Naive thymus-derived CD4-positive, alpha-beta T cell (primary cell): ENCODE results near the gene GADD45GIP1. TPM values are rescaled to one million over a fixed set of nuclear protein-coding genes. Genes with fewer than 3 reads are reported as not detected.

Experiments
- ATAC-seq: fragments of 150-1000 bp; cut with Tn5 transposase; 2 replicates; pipeline ENCODE4 v1.10.0; 2021; ENCODE audit warnings: mild to moderate bottlenecking, moderate library complexity
- CTCF ChIA-PET: fragments of 350-600 bp; sonication (Branson Sonifier 250); formaldehyde crosslinking; loops from one replicate; lab custom pipeline; 2021; ENCODE audit warnings: antibody characterized with exemption; lab: Charles Lee
- POLR2A ChIA-PET: fragments of 350-600 bp; sonication (Branson Sonifier 250); formaldehyde crosslinking; loops from one replicate; lab custom pipeline; 2021; ENCODE audit warnings: antibody characterized with exemption, inconsistent platforms; lab: Charles Lee
- DNase-seq, 9 donors: peaks; one replicate each; pipeline versions ENCODE4 v3.0.0 to v3.0.0-alpha.2; 2020 to 2022; ENCODE audit warnings: mixed read lengths in 1 of 9
- H3K27ac ChIP-seq: one replicate; pipeline ENCODE4 v1.7.0; 2013; ENCODE audit warnings: mild to moderate bottlenecking, low read depth, low read length, moderate library complexity
- H3K27me3 ChIP-seq, 2 donors: one replicate each; pipeline ENCODE4 v1.7.0; 2013; ENCODE audit warnings: low read length in 2 of 2, mild to moderate bottlenecking in 2 of 2, moderate library complexity in 2 of 2; ENCODE audit not compliant: control insufficient read depth in 2 of 2, insufficient read depth in 2 of 2
- H3K36me3 ChIP-seq, 3 experiments: 1 replicate in 2 of 3; 2 replicates in 1 of 3; pipeline ENCODE4 v1.7.0; 2013; ENCODE audit warnings: low read length in 3 of 3, mild to moderate bottlenecking in 3 of 3, moderate library complexity in 1 of 3; ENCODE audit not compliant: insufficient read depth in 3 of 3, control insufficient read depth in 2 of 3
- H3K4me1 ChIP-seq, 2 donors: one replicate each; pipeline ENCODE4 v1.7.0; 2013; ENCODE audit warnings: low read length in 2 of 2, mild to moderate bottlenecking in 2 of 2, moderate library complexity in 1 of 2; ENCODE audit not compliant: control insufficient read depth in 2 of 2, insufficient read depth in 2 of 2
- H3K4me3 ChIP-seq: 2 replicates; pipeline ENCODE4 v1.7.0; 2013; ENCODE audit warnings: mild to moderate bottlenecking, low read length
- H3K9me3 ChIP-seq, 3 experiments: 1 replicate in 2 of 3; 2 replicates in 1 of 3; pipeline ENCODE4 v1.7.0; 2013; ENCODE audit warnings: low read length in 3 of 3; ENCODE audit not compliant: control insufficient read depth in 2 of 3
- H3K27ac Mint-ChIP-seq, 9 donors: one replicate each; pipeline ENCODE4 v1.8.0; 2020 to 2022; ENCODE audit warnings: mixed read lengths in 9 of 9, mild to moderate bottlenecking in 8 of 9, moderate library complexity in 5 of 9, inconsistent platforms in 2 of 9
- H3K27me3 Mint-ChIP-seq, 5 donors: one replicate each; pipeline ENCODE4 v1.8.0; 2021 to 2022; ENCODE audit warnings: mixed read lengths in 5 of 5, mild to moderate bottlenecking in 1 of 5
- H3K36me3 Mint-ChIP-seq, 5 donors: one replicate each; pipeline ENCODE4 v1.8.0; 2020 to 2022; ENCODE audit warnings: mixed read lengths in 5 of 5, mild to moderate bottlenecking in 3 of 5, inconsistent platforms in 1 of 5
- H3K4me1 Mint-ChIP-seq, 7 donors: one replicate each; pipeline ENCODE4 v1.8.0; 2020 to 2022; ENCODE audit warnings: mixed read lengths in 7 of 7, mild to moderate bottlenecking in 3 of 7, inconsistent platforms in 1 of 7
- H3K4me3 Mint-ChIP-seq, 10 donors: one replicate each; pipeline ENCODE4 v1.8.0; 2020 to 2022; ENCODE audit warnings: mild to moderate bottlenecking in 10 of 10, mixed read lengths in 10 of 10, moderate library complexity in 6 of 10, inconsistent platforms in 2 of 10
- H3K9me3 Mint-ChIP-seq, 11 donors: one replicate each; pipeline ENCODE4 v1.8.0; 2020 to 2022; ENCODE audit warnings: mixed read lengths in 11 of 11, mild to moderate bottlenecking in 4 of 11, inconsistent platforms in 1 of 11, moderate library complexity in 1 of 11
- intact Hi-C, 2 donors: fragments of 100-400 bp; cut with micrococcal nuclease; formaldehyde crosslinking; loops; one replicate each; pipeline ENCODE4 v1.15.1; 2023
- polyA plus RNA-seq, 2 donors: library from polyadenylated mRNA; unstranded; fragments of 300-500 nt; fragmentation: Illumina TruSeq; gene quantifications; one replicate each; pipeline ENCODE4 v1.2.3, GENCODE V29; 2021
- total RNA-seq, 6 experiments: library from RNA in 5 of 6; stranded (reverse) in 5 of 6; gene quantifications; 1 replicate in 5 of 6; 2 replicates in 1 of 6; pipeline ENCODE4 v1.2.3 and lab custom pipeline; 2021 to 2026

Gene GADD45GIP1
- total and polyA plus RNA-seq, 7 experiments from 2014 or later = 8.5 to 60.3 (median 14.2) TPM

DNA sequence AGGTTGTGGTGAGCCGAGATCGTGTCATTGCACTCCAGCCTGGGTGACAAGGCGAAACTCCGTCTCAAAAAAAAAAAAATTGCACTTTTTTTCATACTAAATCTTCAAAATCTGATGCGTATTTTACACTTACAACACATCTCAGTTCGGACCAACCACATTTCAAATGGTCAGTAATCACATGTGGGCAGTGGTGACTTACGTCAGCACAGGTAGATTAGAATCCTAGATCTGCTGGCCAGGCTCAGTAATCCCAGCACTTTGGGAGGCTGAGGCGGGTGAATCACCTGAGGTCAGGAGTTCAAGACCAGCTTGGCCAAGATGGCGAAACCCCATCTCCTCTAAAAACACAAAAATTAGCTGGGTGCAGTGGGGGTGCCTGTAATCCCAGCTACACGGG lies 22.0 kb downstream of the GADD45GIP1 start:
- Mint-ChIP-seq H3K27ac (no peak overlapping the region), H3K4me3 (peak overlapping the region in 4 of 10 donors; percentile 29 to 48 (median 44)), H3K36me3 (peaks cover 7 to 28% (median 13%) of the 10 kb centered on the region in 5 donors), H3K4me1 (peaks cover 39 to 64% (median 55%) of the 10 kb centered on the region in 7 donors), H3K9me3 (peaks cover 0 to 4% (median 0%) of the 10 kb centered on the region in 11 donors), H3K27me3 (no peaks in the 10 kb centered on the region)
- ATAC-seq (no peak), DNase-seq (no peak)
- no peaks in the 10 kb centered on the region for H3K27me3 ChIP-seq
- intact Hi-C loops = loop anchor here (5.0 to 10.0 kb wide), 4 partner anchors 143 to 1430 kb away; partner anchors contain the start of genes JUNB (in 2 of the 2), TNPO2 (in 2 of the 2) and ZNF653 (in 1 of the 2)
- no peaks in the 10 kb centered on the region for H3K9me3 ChIP-seq
- peaks cover 1 to 27% (median 6%) of the 10 kb centered on the region in 3 experiments for H3K36me3 ChIP-seq
- H3K4me3 ChIP-seq = no peak overlapping the region
- no peak overlapping the region for H3K27ac ChIP-seq
- ChIA-PET POLR2A (interaction anchor here (0.9 to 2.8 kb wide), 3 partner anchors 9 to 44 kb away, joined by 5 to 21 read pairs (median 7); partner anchors contain the start of gene GCDH), CTCF (interaction anchor here (0.7 to 1.2 kb wide), 2 partner anchors 14 to 169 kb away, joined by 3 read pairs; no protein-coding TSS in a partner anchor)
- H3K4me1 ChIP-seq = peaks cover 33 to 39% of the 10 kb centered on the region in 2 donors

DNA sequence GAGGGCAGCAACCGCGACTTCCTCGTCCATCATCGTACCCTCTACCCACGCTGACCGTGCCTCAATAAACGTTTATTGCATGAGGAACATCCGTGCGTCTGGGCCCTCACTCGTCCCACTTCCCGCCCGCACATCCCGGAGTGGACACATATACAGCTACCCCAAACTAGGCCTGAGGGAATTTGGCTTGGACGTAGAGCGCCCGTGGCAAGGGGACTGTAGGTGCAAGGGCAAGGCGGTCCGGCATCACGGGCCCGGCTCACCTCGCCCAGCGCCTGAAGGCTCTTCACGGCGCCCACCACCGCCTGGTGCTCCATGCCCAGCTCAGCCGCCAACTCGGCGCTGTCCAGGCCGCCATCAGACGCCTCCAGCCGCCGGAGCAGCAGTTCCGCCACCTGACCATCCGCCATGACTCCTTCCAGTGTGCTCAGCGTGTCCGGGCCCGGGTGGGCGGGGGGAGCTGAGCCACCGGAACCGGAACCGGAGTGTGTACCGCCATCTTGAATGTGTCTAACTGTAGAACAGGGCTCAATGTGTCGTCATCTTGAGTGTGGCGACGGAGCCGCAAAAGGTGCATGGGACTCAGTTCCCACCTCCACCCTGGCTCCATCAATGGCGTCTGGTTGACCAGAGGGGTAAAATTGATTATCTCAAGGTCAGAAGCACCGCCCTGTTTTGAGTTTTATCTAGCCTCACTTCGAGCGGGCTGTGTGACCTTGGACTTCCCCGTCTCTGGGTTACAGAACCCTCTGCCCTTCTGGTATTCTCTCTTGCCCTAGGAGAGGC lies 23.5 kb downstream of the GADD45GIP1 start, which contains the start of gene FARSA:
TSS of gene FARSA (minus strand) at position 425 of the 786 bp plus-strand sequence. CDS start at position 410, 15 bp downstream.
- peak; percentile 61 to 89 (median 80) for DNase-seq
- peaks cover 0 to 18% (median 5%) of the 10 kb centered on the region in 5 donors for H3K36me3 Mint-ChIP-seq
- intact Hi-C loops = loop anchor here (1.0 to 10.0 kb wide), 8 partner anchors 12 to 1429 kb away; partner anchors contain the start of genes GCDH (in 2 of the 2), SYCE2 (in 2 of the 2), GADD45GIP1 (in 1 of the 2) and RAD23A (in 1 of the 2)
- peak within 1 kb of the TSS; percentile 88 to 99 (median 98) for H3K4me3 Mint-ChIP-seq
- Histone ChIP-seq H3K36me3 (peaks cover 0 to 28% (median 12%) of the 10 kb centered on the region in 3 experiments), H3K9me3 (no peaks in the 10 kb centered on the region), H3K27ac (peak within 1 kb of the TSS; percentile 76), H3K27me3 (no peaks in the 10 kb centered on the region), H3K4me1 (peaks cover 23 to 31% of the 10 kb centered on the region in 2 donors), H3K4me3 (peak within 1 kb of the TSS; percentile 96)
- ChIA-PET POLR2A (interaction anchor here (1.1 to 3.1 kb wide), 12 partner anchors 11 to 51 kb away, joined by 3 to 33 read pairs (median 6); partner anchors contain the start of genes GCDH, RAD23A and SYCE2), CTCF (interaction anchor here (1.0 to 1.9 kb wide), 4 partner anchors 12 to 85 kb away, joined by 3 to 5 read pairs (median 3); no protein-coding TSS in a partner anchor)
- H3K27ac Mint-ChIP-seq = peak within 1 kb of the TSS; percentile 88 to 96 (median 92)
- H3K4me1 Mint-ChIP-seq = peaks cover 27 to 56% (median 41%) of the 10 kb centered on the region in 7 donors
- H3K27me3 Mint-ChIP-seq = no peaks in the 10 kb centered on the region
- peaks cover 0 to 4% (median 0%) of the 10 kb centered on the region in 11 donors for H3K9me3 Mint-ChIP-seq
- ATAC-seq = peak; percentile 73

GRCh38 chr19:12932392-12933286 lies 24.4 kb downstream of the GADD45GIP1 start:
- H3K27ac Mint-ChIP-seq = peak overlapping the region; percentile 87 to 95 (median 92)
- POLR2A ChIA-PET = interaction anchor here (0.6 to 3.1 kb wide), 17 partner anchors 9 to 198 kb away, joined by 3 to 33 read pairs (median 4); partner anchors contain the start of genes GCDH, RAD23A and SYCE2
- H3K27me3 ChIP-seq = no peaks in the 10 kb centered on the region
- ATAC-seq = no peak
- H3K9me3 ChIP-seq = no peaks in the 10 kb centered on the region
- no peaks in the 10 kb centered on the region for H3K27me3 Mint-ChIP-seq
- H3K4me1 Mint-ChIP-seq = peaks cover 24 to 52% (median 37%) of the 10 kb centered on the region in 7 donors
- peaks cover 0 to 35% (median 12%) of the 10 kb centered on the region in 3 experiments for H3K36me3 ChIP-seq
- peak overlapping the region; percentile 88 to 99 (median 98) for H3K4me3 Mint-ChIP-seq
- H3K4me1 ChIP-seq = peaks cover 19 to 27% of the 10 kb centered on the region in 2 donors
- no peaks in the 10 kb centered on the region for H3K9me3 Mint-ChIP-seq
- CTCF ChIA-PET = interaction anchor here (1.0 to 1.9 kb wide), 3 partner anchors 19 to 84 kb away, joined by 3 to 5 read pairs (median 3); no protein-coding TSS in a partner anchor
- peaks cover 0 to 22% (median 5%) of the 10 kb centered on the region in 5 donors for H3K36me3 Mint-ChIP-seq
- DNase-seq = no peak
- H3K4me3 ChIP-seq = peak overlapping the region; percentile 96
- H3K27ac ChIP-seq = peak overlapping the region; percentile 76
- intact Hi-C loops = loop anchor here (1.0 to 10.0 kb wide), 8 partner anchors 13 to 1428 kb away; partner anchors contain the start of genes GCDH (in 2 of the 2), SYCE2 (in 2 of the 2), GADD45GIP1 (in 1 of the 2) and RAD23A (in 1 of the 2)

DNA sequence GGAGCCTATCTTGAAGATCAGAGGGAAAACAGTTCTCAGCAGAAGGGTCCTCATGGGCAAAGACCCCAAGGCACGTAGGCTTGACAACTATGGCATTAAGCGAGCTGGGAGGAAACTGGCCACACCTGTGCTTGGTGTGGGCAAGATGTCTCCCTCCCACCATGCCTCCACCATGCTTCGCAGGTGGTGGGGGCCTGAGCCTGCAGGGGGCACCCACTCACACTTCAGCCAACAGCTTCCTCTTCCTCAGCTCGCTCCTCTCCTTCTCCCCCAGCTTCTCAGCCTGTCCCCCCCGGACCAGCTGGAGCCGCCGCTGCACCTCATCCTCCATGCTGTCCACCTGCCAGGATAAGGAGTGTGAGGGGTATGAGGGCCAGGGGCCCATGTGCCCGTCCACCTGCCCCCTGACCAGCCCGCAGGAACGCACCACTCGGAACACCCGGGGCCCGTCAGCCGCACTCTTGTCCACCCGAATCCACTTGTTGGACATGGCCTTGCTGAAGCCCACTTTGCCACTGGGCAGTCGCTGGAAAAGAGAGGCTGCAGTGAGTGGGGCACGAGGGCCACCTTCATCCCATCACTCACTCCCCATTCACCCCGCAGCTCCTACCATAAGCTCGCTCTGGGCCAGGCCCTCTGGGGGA lies 26.9 kb downstream of the GADD45GIP1 start:
- Histone ChIP-seq H3K4me3 (no peak overlapping the region), H3K4me1 (peaks cover 14% of the 10 kb centered on the region in 2 donors), H3K36me3 (peaks cover 5 to 48% (median 19%) of the 10 kb centered on the region in 3 experiments), H3K9me3 (no peaks in the 10 kb centered on the region), H3K27me3 (no peaks in the 10 kb centered on the region), H3K27ac (no peak overlapping the region)
- Mint-ChIP-seq H3K4me3 (no peak overlapping the region), H3K27me3 (no peaks in the 10 kb centered on the region), H3K27ac (no peak overlapping the region), H3K4me1 (peaks cover 16 to 34% (median 26%) of the 10 kb centered on the region in 7 donors), H3K9me3 (no peaks in the 10 kb centered on the region), H3K36me3 (peaks cover 0 to 28% (median 10%) of the 10 kb centered on the region in 5 donors)
- ChIA-PET CTCF (no interaction called here), POLR2A (interaction anchor here (0.7 to 4.2 kb wide), 4 partner anchors 9 to 39 kb away, joined by 4 to 23 read pairs (median 5); partner anchors contain the start of genes CALR and GCDH)
- intact Hi-C loops = loop anchor here (10.0 kb wide), 2 partner anchors 1085 to 1425 kb away; partner anchors contain the start of gene ZNF653 (in 1 of the 2)
- ATAC-seq = no peak
- DNase-seq = no peak

DNA sequence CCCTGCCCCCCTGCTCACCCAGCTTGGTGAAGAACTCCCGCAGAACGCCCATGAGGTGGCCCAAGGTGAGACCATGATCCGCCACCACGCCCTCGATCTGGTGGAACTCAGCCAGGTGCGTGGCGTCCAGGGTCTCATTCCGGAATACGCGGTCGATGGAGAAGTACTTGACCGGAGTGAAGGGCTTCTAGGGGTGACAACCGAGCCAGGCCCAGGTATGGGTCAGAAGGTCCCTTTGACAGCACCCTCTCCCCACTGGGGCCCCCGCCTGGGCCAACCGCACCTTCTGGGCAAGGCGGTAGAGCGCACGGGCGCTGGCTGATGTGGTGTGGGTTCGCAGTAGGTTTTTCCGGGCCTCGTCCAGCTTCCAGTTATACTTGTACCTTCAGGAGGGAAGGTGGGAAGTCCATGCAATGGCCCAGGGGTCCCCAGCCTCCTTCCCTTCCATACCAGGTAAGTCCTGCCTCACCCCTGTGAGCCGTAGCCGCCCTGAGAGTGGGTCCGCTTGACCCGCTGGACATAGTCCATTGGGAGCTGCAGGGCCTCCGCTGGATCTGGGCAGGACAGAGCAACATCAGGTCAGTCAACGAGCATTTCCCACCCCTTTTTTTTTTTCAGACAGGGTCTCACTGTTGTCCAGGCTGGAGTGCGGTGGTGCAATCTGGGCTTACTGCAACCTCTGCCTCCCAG lies 32.3 kb downstream of the GADD45GIP1 start:
- H3K9me3 ChIP-seq = no peaks in the 10 kb centered on the region
- H3K27ac ChIP-seq = no peak overlapping the region
- Mint-ChIP-seq H3K27me3 (no peaks in the 10 kb centered on the region), H3K9me3 (no peaks in the 10 kb centered on the region), H3K4me3 (no peak overlapping the region), H3K4me1 (peaks cover 0 to 13% (median 4%) of the 10 kb centered on the region in 7 donors), H3K27ac (peak overlapping the region in 1 of 9 donors; percentile 48), H3K36me3 (peaks cover 5 to 42% (median 17%) of the 10 kb centered on the region in 5 donors)
- no peak for DNase-seq
- ChIA-PET CTCF (no interaction called here), POLR2A (interaction anchor here (0.6 to 1.1 kb wide), 5 partner anchors 13 to 1647 kb away, joined by 3 to 4 read pairs (median 3); partner anchors contain the start of gene CALR)
- no peak for ATAC-seq
- H3K4me1 ChIP-seq = no peaks in the 10 kb centered on the region
- H3K4me3 ChIP-seq = no peak overlapping the region
- peaks cover 12 to 65% (median 29%) of the 10 kb centered on the region in 3 experiments for H3K36me3 ChIP-seq
- H3K27me3 ChIP-seq = no peaks in the 10 kb centered on the region
- intact Hi-C loops = no loop called here
